Common myeloid progenitor, CD34-positive (primary cell): Measurements from ENCODE around the gene CCSER1.

Experiments used
- CTCF ChIA-PET: fragments of 350-600 bp; sonication (Branson Sonifier 250); formaldehyde crosslinking; loops from one replicate; lab custom pipeline; 2021; ENCODE audit warnings: antibody characterized with exemption; lab: Charles Lee
- POLR2A ChIA-PET: fragments of 350-600 bp; sonication (Branson Sonifier 250); formaldehyde crosslinking; loops from one replicate; lab custom pipeline; 2021; ENCODE audit warnings: antibody characterized with exemption; lab: Charles Lee
- DNase-seq, 3 donors: peaks; one replicate each; pipeline versions ENCODE4 v3.0.0 to v3.0.0-alpha.2; 2013
- H3K27ac ChIP-seq, 2 experiments: 1 replicate in 1 of 2; 2 replicates in 1 of 2; pipeline ENCODE4 v1.7.0; 2013; ENCODE audit warnings: inconsistent platforms in 2 of 2, low read length in 2 of 2, mild to moderate bottlenecking in 2 of 2, low read depth in 1 of 2, moderate library complexity in 1 of 2; ENCODE audit not compliant: severe bottlenecking in 2 of 2, insufficient read depth in 1 of 2, poor library complexity in 1 of 2
- H3K27me3 ChIP-seq, 5 experiments: replicated peaks in 2 of 5; 1 replicate in 3 of 5; 2 replicates in 2 of 5; pipeline versions ENCODE4 v1.6.1 to v1.7.0; 2013; ENCODE audit warnings: low read length in 4 of 5, mild to moderate bottlenecking in 2 of 5, moderate library complexity in 2 of 5, inconsistent platforms in 1 of 5; ENCODE audit not compliant: insufficient read depth in 5 of 5, control insufficient read depth in 4 of 5
- H3K36me3 ChIP-seq, 4 experiments: 1 replicate in 2 of 4; 2 replicates in 2 of 4; pipeline versions ENCODE4 v1.6.1 to v1.7.0; 2013; ENCODE audit warnings: low read length in 3 of 4, control low read depth in 1 of 4, mild to moderate bottlenecking in 1 of 4; ENCODE audit not compliant: control insufficient read depth in 4 of 4, insufficient read depth in 4 of 4
- H3K4me1 ChIP-seq, 4 experiments: 1 replicate in 3 of 4; 2 replicates in 1 of 4; pipeline versions ENCODE4 v1.6.1 to v1.7.1; 2013; ENCODE audit warnings: low read length in 3 of 4, mild to moderate bottlenecking in 3 of 4, control low read depth in 1 of 4, inconsistent platforms in 1 of 4, moderate library complexity in 1 of 4; ENCODE audit not compliant: control insufficient read depth in 4 of 4, insufficient read depth in 4 of 4; ENCODE audit errors: control extremely low read depth in 1 of 4
- H3K4me3 ChIP-seq, 7 experiments: 1 replicate in 4 of 7; 2 replicates in 3 of 7; pipeline versions ENCODE4 v1.5.1 to v1.7.0; 2013; ENCODE audit warnings: mild to moderate bottlenecking in 7 of 7, low read length in 6 of 7, moderate library complexity in 6 of 7, inconsistent platforms in 2 of 7, low read depth in 2 of 7, control low read depth in 1 of 7; ENCODE audit not compliant: insufficient read depth in 4 of 7, control insufficient read depth in 1 of 7; ENCODE audit errors: extremely low read depth in 1 of 7
- H3K9me3 ChIP-seq, 5 experiments: 1 replicate in 4 of 5; 2 replicates in 1 of 5; pipeline versions ENCODE4 v1.6.1 to v1.7.1; 2013; ENCODE audit warnings: low read length in 4 of 5, mild to moderate bottlenecking in 2 of 5, inconsistent platforms in 1 of 5, low read depth in 1 of 5, moderate library complexity in 1 of 5; ENCODE audit not compliant: control insufficient read depth in 4 of 5, insufficient read depth in 2 of 5; ENCODE audit errors: control extremely low read depth in 1 of 5
- WGBS: methylation state at CpG from one replicate; pipeline ENCODE4 v1.1.5; 2013; ENCODE audit not compliant: insufficient coverage; 5-methylcytosine and 5-hydroxymethylcytosine counted together

The CCSER1 gene

GRCh38 chr4:90842960-90843359, 715.8 kb downstream of the CCSER1 start:
- CTCF ChIA-PET: no interaction called here

GRCh38 chr4:90844241-90844640, 717.0 kb downstream of the CCSER1 start:
- H3K27ac ChIP-seq: no peak overlapping the region
- POLR2A ChIA-PET: no interaction called here
- no peak for DNase-seq
- H3K9me3 ChIP-seq: no peaks in the 10 kb centered on the region
- H3K4me1 ChIP-seq: peaks cover 0 to 7% (median 2%) of the 10 kb centered on the region in 4 experiments
- H3K27me3 ChIP-seq: no peaks in the 10 kb centered on the region
- CTCF ChIA-PET: interaction anchor here (1.0 kb wide), 1 partner anchor 10 kb away, joined by 4 read pairs; no protein-coding TSS in a partner anchor
- H3K36me3 ChIP-seq: no peaks in the 10 kb centered on the region
- H3K4me3 ChIP-seq: no peak overlapping the region

More at GRCh38 chr4:90842960-90843359, 715.8 kb downstream of the CCSER1 start:
- Histone ChIP-seq H3K9me3 (no peaks in the 10 kb centered on the region), H3K4me1 (peaks cover 0 to 7% (median 2%) of the 10 kb centered on the region in 4 experiments), H3K27me3 (no peaks in the 10 kb centered on the region), H3K4me3 (no peak overlapping the region), H3K36me3 (no peaks in the 10 kb centered on the region), H3K27ac (no peak overlapping the region)
- no peak for DNase-seq
- POLR2A ChIA-PET: no interaction called here
- WGBS: 100% methylated on average over 1 of the region's 2 CpGs

- H3K36me3 ChIP-seq: no peaks in the 10 kb centered on the region
- ChIA-PET CTCF (no interaction called here), POLR2A (no interaction called here)
- H3K27ac ChIP-seq: no peak overlapping the region
- H3K4me1 ChIP-seq: peaks cover 0 to 7% (median 2%) of the 10 kb centered on the region in 4 experiments
- no peaks in the 10 kb centered on the region for H3K9me3 ChIP-seq
- no peak overlapping the region for H3K4me3 ChIP-seq
- no peaks in the 10 kb centered on the region for H3K27me3 ChIP-seq
- DNase-seq: peak; percentile 5 to 66 (median 55)
These were observed 718.6 kb downstream of the CCSER1 start for GRCh38 chr4:90845777-90846176.

GRCh38 chr4:90852237-90852636, 725.0 kb downstream of the CCSER1 start:
- 95% methylated on average over 4 of the region's 4 CpGs for WGBS
- ChIA-PET POLR2A (no interaction called here), CTCF (no interaction called here)
- Histone ChIP-seq H3K4me3 (no peak overlapping the region), H3K27me3 (no peaks in the 10 kb centered on the region), H3K36me3 (no peaks in the 10 kb centered on the region), H3K4me1 (no peaks in the 10 kb centered on the region), H3K9me3 (no peaks in the 10 kb centered on the region), H3K27ac (no peak overlapping the region)
- DNase-seq: no peak

- Histone ChIP-seq H3K27me3 (no peaks in the 10 kb centered on the region), H3K27ac (no peak overlapping the region), H3K4me3 (no peak overlapping the region), H3K4me1 (no peaks in the 10 kb centered on the region), H3K9me3 (no peaks in the 10 kb centered on the region), H3K36me3 (no peaks in the 10 kb centered on the region)
- ChIA-PET POLR2A (no interaction called here), CTCF (no interaction called here)
- DNase-seq: no peak
These were observed 727.9 kb downstream of the CCSER1 start for GRCh38 chr4:90855111-90855510.

GRCh38 chr4:90857081-90857820, 730.1 kb downstream of the CCSER1 start:
- no peaks in the 10 kb centered on the region for H3K9me3 ChIP-seq
- H3K27ac ChIP-seq: no peak overlapping the region
- WGBS: 100% methylated on average over 1 of the region's 2 CpGs
- no peak overlapping the region for H3K4me3 ChIP-seq
- ChIA-PET POLR2A (interaction anchor here (0.7 kb wide), 1 partner anchor 12 kb away, joined by 3 read pairs; no protein-coding TSS in a partner anchor), CTCF (no interaction called here)
- no peaks in the 10 kb centered on the region for H3K4me1 ChIP-seq
- no peak for DNase-seq
- no peaks in the 10 kb centered on the region for H3K27me3 ChIP-seq
- H3K36me3 ChIP-seq: no peaks in the 10 kb centered on the region

GRCh38 chr4:90875791-90876190, 748.6 kb downstream of the CCSER1 start:
- Histone ChIP-seq H3K36me3 (no peaks in the 10 kb centered on the region), H3K9me3 (peaks cover 0 to 3% (median 0%) of the 10 kb centered on the region in 5 experiments), H3K4me1 (no peaks in the 10 kb centered on the region), H3K27me3 (no peaks in the 10 kb centered on the region), H3K4me3 (no peak overlapping the region), H3K27ac (no peak overlapping the region)
- ChIA-PET CTCF (no interaction called here), POLR2A (no interaction called here)
- WGBS: no CpG with 5 or more reads among the region's 2 CpGs
- no peak for DNase-seq
